HEK293T (cell line): ENCODE data around the gene ANGPTL2.

Source experiments
- BHLHE40 ChIP-seq: fragments of 450-650 bp; IDR thresholded peaks from 2 replicates; pipeline ENCODE4 v1.6.1; 2016; ENCODE audit warnings: mild to moderate bottlenecking, moderate library complexity, borderline replicate concordance
- CTBP1 ChIP-seq: fragments of 450-650 bp; IDR thresholded peaks from 2 replicates; pipeline ENCODE4 v1.6.1; 2016; ENCODE audit warnings: borderline replicate concordance
- ELF4 ChIP-seq: fragments of 450-650 bp; IDR thresholded peaks from 2 replicates; pipeline ENCODE4 v1.6.1; 2017; ENCODE audit warnings: antibody characterized with exemption
- FOXA1 ChIP-seq: fragments of 450-650 bp; IDR thresholded peaks from 2 replicates; pipeline ENCODE4 v1.6.1; 2016; ENCODE audit warnings: mild to moderate bottlenecking
- FOXM1 ChIP-seq: fragments of 450-650 bp; IDR thresholded peaks from 2 replicates; pipeline ENCODE4 v1.6.1; 2017; ENCODE audit warnings: mild to moderate bottlenecking, borderline replicate concordance
- HDGF ChIP-seq: fragments of 450-650 bp; IDR thresholded peaks from 2 replicates; pipeline ENCODE4 v1.6.1; 2017; ENCODE audit warnings: antibody characterized with exemption, borderline replicate concordance
- L3MBTL2 ChIP-seq: fragments of 450-650 bp; conservative IDR thresholded peaks from 2 replicates; pipeline ENCODE4 v1.6.1; 2016; ENCODE audit warnings: mild to moderate bottlenecking
- NFRKB ChIP-seq: fragments of 450-650 bp; IDR thresholded peaks from 2 replicates; pipeline ENCODE4 v1.6.1; 2016; ENCODE audit warnings: mild to moderate bottlenecking, moderate library complexity
- SUZ12 ChIP-seq: fragments of 450-650 bp; IDR thresholded peaks from 2 replicates; pipeline ENCODE4 v1.6.1; 2016; ENCODE audit warnings: mild to moderate bottlenecking
- ZNF384 ChIP-seq: fragments of 450-650 bp; IDR thresholded peaks from 2 replicates; pipeline ENCODE4 v1.6.1; 2016

DNA sequence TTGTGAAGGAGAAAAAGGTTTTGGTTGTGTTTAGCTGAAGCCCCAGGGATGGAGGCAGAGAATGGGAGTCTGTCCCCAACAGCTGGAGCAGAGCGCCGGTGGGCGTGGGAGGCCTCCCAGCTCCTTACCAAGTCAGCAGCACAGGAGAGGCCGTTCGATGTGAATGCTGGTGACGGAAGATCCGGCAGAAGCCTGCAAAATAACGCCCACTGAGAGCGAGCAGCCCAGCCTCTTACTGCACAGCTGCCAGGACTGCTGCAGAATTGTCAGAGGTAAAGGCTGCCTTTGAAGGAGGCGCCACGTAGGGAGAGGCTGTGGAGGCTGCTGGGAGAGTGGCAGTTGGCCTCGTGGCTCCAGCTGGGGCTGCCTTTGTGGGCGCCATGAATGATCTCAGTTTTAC, 26.2 kb downstream of the ANGPTL2 start:
- TF ChIP-seq ZNF384 (no peak), NFRKB (no peak), HDGF (no peak), L3MBTL2 (no peak), SUZ12 (no peak), FOXM1 (no peak), BHLHE40 (no peak), FOXA1 (no peak), ELF4 (no peak), CTBP1 (no peak)
